ENCODE results near the gene RNASET2.

Gene RNASET2

DNA sequence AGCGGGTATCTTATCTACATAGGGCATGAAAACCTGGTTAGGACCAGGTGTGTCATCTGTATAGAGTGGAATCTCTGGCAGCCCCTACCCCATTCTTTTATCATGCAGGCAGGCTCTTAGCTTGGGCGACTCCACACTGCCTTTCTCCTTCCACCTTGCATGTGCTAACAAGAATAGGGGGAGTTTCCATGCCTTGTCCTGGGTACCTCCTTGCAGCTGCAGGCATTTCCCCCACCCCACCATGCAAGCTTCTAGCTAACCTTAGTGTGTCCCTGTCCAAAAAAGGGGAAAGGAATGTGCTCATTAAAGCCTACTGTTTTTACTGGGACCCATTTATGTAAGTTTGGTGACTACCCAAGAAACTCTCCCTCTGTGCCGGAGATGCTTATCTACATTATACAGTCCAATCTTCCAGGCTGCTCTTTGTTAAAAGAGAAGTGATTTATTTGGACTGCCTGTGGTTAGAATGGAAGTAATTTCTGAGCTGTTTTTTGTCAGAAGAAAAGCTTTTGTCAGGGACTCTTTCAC lies 32.4 kb upstream of the RNASET2 start:
- H3K27ac ChIP-seq (replicated peaks), result no peak overlapping the region
- TF ChIP-seq SPI1 (IDR thresholded peaks at IDR 0.05; ENCODE audit: borderline replicate concordance, low read depth) (no peak), POLR2AphosphoS5 (IDR thresholded peaks at IDR 0.05; ENCODE audit: low read depth) (no peak), GABPA (IDR thresholded peaks at IDR 0.05; ENCODE audit: low read depth) (no peak)
- TF ChIP-seq, protein P1, sequence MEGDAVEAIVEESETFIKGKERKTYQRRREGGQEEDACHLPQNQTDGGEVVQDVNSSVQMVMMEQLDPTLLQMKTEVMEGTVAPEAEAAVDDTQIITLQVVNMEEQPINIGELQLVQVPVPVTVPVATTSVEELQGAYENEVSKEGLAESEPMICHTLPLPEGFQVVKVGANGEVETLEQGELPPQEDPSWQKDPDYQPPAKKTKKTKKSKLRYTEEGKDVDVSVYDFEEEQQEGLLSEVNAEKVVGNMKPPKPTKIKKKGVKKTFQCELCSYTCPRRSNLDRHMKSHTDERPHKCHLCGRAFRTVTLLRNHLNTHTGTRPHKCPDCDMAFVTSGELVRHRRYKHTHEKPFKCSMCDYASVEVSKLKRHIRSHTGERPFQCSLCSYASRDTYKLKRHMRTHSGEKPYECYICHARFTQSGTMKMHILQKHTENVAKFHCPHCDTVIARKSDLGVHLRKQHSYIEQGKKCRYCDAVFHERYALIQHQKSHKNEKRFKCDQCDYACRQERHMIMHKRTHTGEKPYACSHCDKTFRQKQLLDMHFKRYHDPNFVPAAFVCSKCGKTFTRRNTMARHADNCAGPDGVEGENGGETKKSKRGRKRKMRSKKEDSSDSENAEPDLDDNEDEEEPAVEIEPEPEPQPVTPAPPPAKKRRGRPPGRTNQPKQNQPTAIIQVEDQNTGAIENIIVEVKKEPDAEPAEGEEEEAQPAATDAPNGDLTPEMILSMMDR (IDR thresholded peaks at IDR 0.05; ENCODE audit: insufficient read depth, low read length), result no peak
- TF ChIP-seq, protein P2, sequence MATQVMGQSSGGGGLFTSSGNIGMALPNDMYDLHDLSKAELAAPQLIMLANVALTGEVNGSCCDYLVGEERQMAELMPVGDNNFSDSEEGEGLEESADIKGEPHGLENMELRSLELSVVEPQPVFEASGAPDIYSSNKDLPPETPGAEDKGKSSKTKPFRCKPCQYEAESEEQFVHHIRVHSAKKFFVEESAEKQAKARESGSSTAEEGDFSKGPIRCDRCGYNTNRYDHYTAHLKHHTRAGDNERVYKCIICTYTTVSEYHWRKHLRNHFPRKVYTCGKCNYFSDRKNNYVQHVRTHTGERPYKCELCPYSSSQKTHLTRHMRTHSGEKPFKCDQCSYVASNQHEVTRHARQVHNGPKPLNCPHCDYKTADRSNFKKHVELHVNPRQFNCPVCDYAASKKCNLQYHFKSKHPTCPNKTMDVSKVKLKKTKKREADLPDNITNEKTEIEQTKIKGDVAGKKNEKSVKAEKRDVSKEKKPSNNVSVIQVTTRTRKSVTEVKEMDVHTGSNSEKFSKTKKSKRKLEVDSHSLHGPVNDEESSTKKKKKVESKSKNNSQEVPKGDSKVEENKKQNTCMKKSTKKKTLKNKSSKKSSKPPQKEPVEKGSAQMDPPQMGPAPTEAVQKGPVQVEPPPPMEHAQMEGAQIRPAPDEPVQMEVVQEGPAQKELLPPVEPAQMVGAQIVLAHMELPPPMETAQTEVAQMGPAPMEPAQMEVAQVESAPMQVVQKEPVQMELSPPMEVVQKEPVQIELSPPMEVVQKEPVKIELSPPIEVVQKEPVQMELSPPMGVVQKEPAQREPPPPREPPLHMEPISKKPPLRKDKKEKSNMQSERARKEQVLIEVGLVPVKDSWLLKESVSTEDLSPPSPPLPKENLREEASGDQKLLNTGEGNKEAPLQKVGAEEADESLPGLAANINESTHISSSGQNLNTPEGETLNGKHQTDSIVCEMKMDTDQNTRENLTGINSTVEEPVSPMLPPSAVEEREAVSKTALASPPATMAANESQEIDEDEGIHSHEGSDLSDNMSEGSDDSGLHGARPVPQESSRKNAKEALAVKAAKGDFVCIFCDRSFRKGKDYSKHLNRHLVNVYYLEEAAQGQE (IDR thresholded peaks at IDR 0.05; ENCODE audit: insufficient replicate concordance, low read depth), result no peak
- DNase-seq (ENCODE audit: low read depth in 1 of 2, low spot score in 1 of 2), result no peak
- H3K4me3 ChIP-seq (replicated peaks; ENCODE audit: insufficient read depth, low read length), result no peak overlapping the region
- H3K27me3 ChIP-seq (ENCODE audit: insufficient read depth, poor library complexity, severe bottlenecking), result no peaks in the 10 kb centered on the region

DNA sequence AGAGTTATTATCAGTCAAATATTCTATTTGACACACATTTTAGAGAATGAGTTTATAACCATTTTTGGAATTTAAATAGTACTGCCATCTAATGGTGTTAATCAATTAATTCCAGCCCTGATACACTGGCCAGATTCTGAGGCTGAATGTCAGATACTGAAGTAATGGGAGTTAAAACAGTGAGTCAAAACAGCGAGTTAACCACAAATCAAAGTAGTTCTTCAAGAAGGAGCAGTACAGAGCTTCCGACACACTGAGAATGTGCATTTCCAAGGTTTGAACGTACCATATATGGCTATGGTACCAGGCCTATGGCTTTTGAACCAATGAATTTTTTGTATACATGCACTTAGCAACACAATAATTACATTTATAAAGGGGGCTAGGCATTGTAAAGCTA lies 31.6 kb upstream of the RNASET2 start:
- Histone ChIP-seq H3K4me3 (replicated peaks; ENCODE audit: insufficient read depth, low read length) (no peak overlapping the region), H3K27ac (replicated peaks) (no peak overlapping the region), H3K27me3 (ENCODE audit: insufficient read depth, poor library complexity, severe bottlenecking) (no peaks in the 10 kb centered on the region)
- DNase-seq (ENCODE audit: low read depth in 1 of 2, low spot score in 1 of 2), result no peak
- TF ChIP-seq SPI1 (IDR thresholded peaks at IDR 0.05; ENCODE audit: borderline replicate concordance, low read depth) (no peak), POLR2AphosphoS5 (IDR thresholded peaks at IDR 0.05; ENCODE audit: low read depth) (no peak), GABPA (IDR thresholded peaks at IDR 0.05; ENCODE audit: low read depth) (no peak)
- TF ChIP-seq, protein P1 (IDR thresholded peaks at IDR 0.05; ENCODE audit: insufficient read depth, low read length), result no peak
- TF ChIP-seq, protein P2 (IDR thresholded peaks at IDR 0.05; ENCODE audit: insufficient replicate concordance, low read depth), result no peak

DNA sequence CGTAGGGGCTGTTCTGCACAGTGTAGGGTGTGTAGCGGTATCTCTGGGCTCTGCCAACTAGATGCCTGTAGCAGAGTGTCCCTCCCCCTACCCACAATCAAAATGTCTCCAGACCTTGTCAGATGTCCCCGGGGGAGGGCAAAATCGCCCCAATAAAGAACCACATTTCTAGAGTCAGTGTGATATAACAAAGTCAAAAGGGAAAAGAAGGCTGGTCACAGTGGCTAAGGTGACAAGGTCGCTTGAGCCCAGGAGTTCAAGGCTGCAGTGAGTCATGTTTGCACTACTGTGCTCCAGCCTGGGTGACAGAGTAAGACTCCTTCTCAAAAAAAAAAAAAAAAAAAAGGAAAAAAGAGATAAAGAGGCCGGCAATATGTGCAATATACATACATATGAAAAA lies 31.1 kb upstream of the RNASET2 start:
- H3K27ac ChIP-seq (replicated peaks), result no peak overlapping the region
- DNase-seq (ENCODE audit: low read depth in 1 of 2, low spot score in 1 of 2), result no peak
- TF ChIP-seq SPI1 (IDR thresholded peaks at IDR 0.05; ENCODE audit: borderline replicate concordance, low read depth) (no peak), GABPA (IDR thresholded peaks at IDR 0.05; ENCODE audit: low read depth) (no peak), POLR2AphosphoS5 (IDR thresholded peaks at IDR 0.05; ENCODE audit: low read depth) (no peak)
- TF ChIP-seq, protein P1 (IDR thresholded peaks at IDR 0.05; ENCODE audit: insufficient read depth, low read length), result no peak
- TF ChIP-seq, protein P2 (IDR thresholded peaks at IDR 0.05; ENCODE audit: insufficient replicate concordance, low read depth), result no peak
- no peaks in the 10 kb centered on the region for H3K27me3 ChIP-seq (ENCODE audit: insufficient read depth, poor library complexity, severe bottlenecking)
- H3K4me3 ChIP-seq (replicated peaks; ENCODE audit: insufficient read depth, low read length), result no peak overlapping the region

All from HL-60 (cell line).